Kidney (tissue), 14 donors: ENCODE data around the gene MOB3B. TPM values are rescaled to one million over a fixed set of nuclear protein-coding genes. Genes with fewer than 3 reads are reported as not detected.

Experiments used
- DNase-seq, 5 donors: peaks; one replicate each; pipeline ENCODE4 v3.0.0-alpha.2; 2013 to 2020
- FAIRE-seq: peaks from 2 replicates; lab custom pipeline; 2012; peaks lifted over from hg19 to GRCh38; lab: Jason Lieb, UNC
- H3K27ac ChIP-seq, 2 donors: one replicate each; pipeline ENCODE4 v1.7.0; 2013; ENCODE audit warnings: low read depth in 2 of 2, low read length in 2 of 2, inconsistent platforms in 1 of 2
- H3K27me3 ChIP-seq: one replicate; pipeline ENCODE4 v1.7.1; 2013; ENCODE audit warnings: low read length, inconsistent platforms; ENCODE audit not compliant: control insufficient read depth, insufficient read depth
- H3K36me3 ChIP-seq, 3 donors: one replicate each; pipeline versions ENCODE4 v1.7.0 to v1.7.1; 2013; ENCODE audit warnings: low read length in 3 of 3, control low read depth in 1 of 3, inconsistent platforms in 1 of 3; ENCODE audit not compliant: insufficient read depth in 3 of 3, control insufficient read depth in 2 of 3
- H3K4me1 ChIP-seq, 3 donors: one replicate each; pipeline versions ENCODE4 v1.7.0 to v1.7.1; 2013; ENCODE audit warnings: low read length in 3 of 3, inconsistent platforms in 1 of 3, low read depth in 1 of 3; ENCODE audit not compliant: control insufficient read depth in 2 of 3, insufficient read depth in 2 of 3
- H3K4me3 ChIP-seq, 3 donors: one replicate each; pipeline versions ENCODE4 v1.7.0 to v1.8.1; 2013; ENCODE audit warnings: low read length in 3 of 3, control low read depth in 1 of 3, inconsistent platforms in 1 of 3
- H3K9ac ChIP-seq, 3 donors: one replicate each; pipeline versions ENCODE4 v1.7.0 to v1.7.1; 2013; ENCODE audit warnings: low read length in 3 of 3, control low read depth in 1 of 3, inconsistent platforms in 1 of 3
- H3K9me3 ChIP-seq, 3 donors: one replicate each; pipeline versions ENCODE4 v1.7.0 to v1.7.1; 2013; ENCODE audit warnings: low read length in 3 of 3, control low read depth in 1 of 3, inconsistent platforms in 1 of 3; ENCODE audit not compliant: control insufficient read depth in 2 of 3, insufficient read depth in 1 of 3
- CTCF ChIP-seq: IDR thresholded peaks from 3 replicates; pipeline ENCODE4 v1.5.1; 2012; ENCODE audit warnings: mild to moderate bottlenecking, moderate library complexity, borderline replicate concordance; ENCODE audit not compliant: insufficient read depth; ENCODE audit errors: extremely low read depth
- intact Hi-C: fragments of 100-400 bp; cut with DNase I; formaldehyde crosslinking; loops from one replicate; pipeline ENCODE4 v1.11.1; 2022
- polyA plus RNA-seq: library from polyadenylated mRNA; stranded (reverse); fragments of 350-450 nt; fragmentation: Illumina TruSeq; extraction: RNeasy Lipid Tissue Mini Kit (QIAGEN cat#74804); gene quantifications from one replicate; pipeline ENCODE4 v1.2.3, GENCODE V29; 2014; ENCODE audit warnings: low read depth, low replicate concordance; ENCODE audit not compliant: insufficient read depth
- total RNA-seq: library from RNA; stranded (reverse); fragmentation: NEBNext Ultra II Directional; extraction: Animal tissue kit (Norgen Biotek cat#: 25700); gene quantifications from one replicate; pipeline ENCODE4 v1.2.1, GENCODE V29; 2021
- donor health status: control.
- donor health status: control.
- donor health status: control.
- donor health status: control.
- donor health status: control.
- donor health status: DM: yes; HTN: yes; CAD: no.
- donor health status: Normal renal cell carcinoma (clear cell type).

Gene MOB3B
- total and polyA plus RNA-seq, 2 donors from 2014 or later = 5.9 to 22.5 TPM

- H3K4me1 ChIP-seq = peaks cover 0 to 4% (median 0%) of the 10 kb centered on the region in 3 donors
- intact Hi-C loops = no loop called here
- DNase-seq (no peak), FAIRE-seq (no peak)
- H3K4me3 ChIP-seq = no peak overlapping the region
- no peaks in the 10 kb centered on the region for H3K9me3 ChIP-seq
- no peak for TF ChIP-seq CTCF
- H3K9ac ChIP-seq = no peak overlapping the region
- H3K27ac ChIP-seq = no peak overlapping the region
- H3K27me3 ChIP-seq = no peaks in the 10 kb centered on the region
- no peaks in the 10 kb centered on the region for H3K36me3 ChIP-seq
These were observed 180.6 kb downstream of the MOB3B start for GRCh38 chr9:27348785-27349697.

GRCh38 chr9:27347889-27348288 lies 181.7 kb downstream of the MOB3B start:
- DNase-seq = no peak
- Histone ChIP-seq H3K9ac (no peak overlapping the region), H3K4me1 (no peaks in the 10 kb centered on the region), H3K4me3 (no peak overlapping the region), H3K36me3 (no peaks in the 10 kb centered on the region), H3K27me3 (no peaks in the 10 kb centered on the region), H3K9me3 (no peaks in the 10 kb centered on the region), H3K27ac (no peak overlapping the region)
- intact Hi-C loops = no loop called here
- FAIRE-seq = no peak
- no peak for TF ChIP-seq CTCF

DNA sequence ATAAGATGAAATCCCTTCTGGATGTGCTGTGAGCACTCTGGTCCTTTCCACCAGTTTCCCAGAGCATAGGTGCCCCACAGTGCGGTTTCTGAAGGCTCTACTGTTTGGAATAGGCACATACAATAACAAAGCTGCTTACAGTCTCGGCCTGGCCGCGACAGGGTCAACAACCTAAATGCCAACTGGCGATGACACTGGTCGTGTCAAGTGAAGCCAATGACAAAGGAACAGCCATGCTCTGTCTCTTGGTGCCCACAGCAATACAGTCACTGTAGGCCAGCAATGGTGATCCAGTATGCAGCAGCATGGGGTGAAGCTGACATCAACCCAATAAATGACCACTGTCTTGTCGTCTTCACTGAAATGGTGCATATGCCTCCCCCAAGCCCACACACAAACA lies 184.8 kb downstream of the MOB3B start:
- H3K27ac ChIP-seq = no peak overlapping the region
- peaks cover 7 to 10% (median 7%) of the 10 kb centered on the region in 3 donors for H3K4me1 ChIP-seq
- intact Hi-C loops = no loop called here
- no peaks in the 10 kb centered on the region for H3K9me3 ChIP-seq
- H3K36me3 ChIP-seq = no peaks in the 10 kb centered on the region
- FAIRE-seq = no peak
- no peak for TF ChIP-seq CTCF
- no peak for DNase-seq
- H3K9ac ChIP-seq = no peak overlapping the region
- H3K4me3 ChIP-seq = no peak overlapping the region
- no peaks in the 10 kb centered on the region for H3K27me3 ChIP-seq
